Activated CD4-positive, alpha-beta T cell treated with anti-CD3 and anti-CD28 coated beads, Interleukin-2, amount 50 U/mL, for 16 hours (primary cell): ENCODE data around the gene A2ML1.
"Not testable (repeated sequence)": the region's sequence is repeated elsewhere in the genome, so short reads cannot be mapped to it uniquely, and the experiment has no call there.

Experiments
- DNase-seq: peaks from one replicate; pipeline ENCODE4 v3.0.0-alpha.2; 2020

The A2ML1 gene

GRCh38 chr12:8911606-8912268, 89.3 kb downstream of the A2ML1 start:
- DNase-seq, result no peak

GRCh38 chr12:8912914-8913313, 90.5 kb downstream of the A2ML1 start:
- peak; percentile 6 for DNase-seq

GRCh38 chr12:8913702-8914032, 91.2 kb downstream of the A2ML1 start:
- no peak for DNase-seq

- peak; percentile 66 for DNase-seq
Measured at GRCh38 chr12:8914033-8914715, 91.8 kb downstream of the A2ML1 start, which contains the start of gene PHC1. Gene PHC1 (plus strand): TSS chr12:8914509. CDS start chr12:8917678, 3,169 bp downstream.

GRCh38 chr12:8914716-8915526, 92.5 kb downstream of the A2ML1 start:
- peak; percentile 42 for DNase-seq

DNA sequence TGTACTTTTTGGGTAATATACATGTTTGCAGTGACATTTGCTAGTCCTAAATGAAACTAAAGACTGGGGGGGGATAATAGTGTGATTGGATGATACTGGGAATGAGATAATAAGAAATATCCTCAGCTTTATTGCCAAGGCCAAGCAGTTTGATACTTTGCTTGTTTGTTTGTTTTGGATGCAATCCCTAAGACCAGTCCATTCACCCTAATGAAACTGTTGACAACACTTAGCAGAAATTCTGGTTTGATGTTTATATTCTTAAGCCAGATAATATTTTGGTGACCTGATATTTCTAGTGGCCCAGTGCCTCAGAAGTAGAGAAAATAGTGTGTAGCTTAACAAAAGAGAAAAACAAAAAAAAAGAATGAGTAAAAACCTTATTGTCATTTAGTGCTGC, 93.7 kb downstream of the A2ML1 start:
- DNase-seq, result no peak

GRCh38 chr12:8917031-8917430, 94.6 kb downstream of the A2ML1 start:
- DNase-seq, result no peak

- DNase-seq, result no peak
Measured at GRCh38 chr12:8917751-8918150, 95.3 kb downstream of the A2ML1 start.

DNA sequence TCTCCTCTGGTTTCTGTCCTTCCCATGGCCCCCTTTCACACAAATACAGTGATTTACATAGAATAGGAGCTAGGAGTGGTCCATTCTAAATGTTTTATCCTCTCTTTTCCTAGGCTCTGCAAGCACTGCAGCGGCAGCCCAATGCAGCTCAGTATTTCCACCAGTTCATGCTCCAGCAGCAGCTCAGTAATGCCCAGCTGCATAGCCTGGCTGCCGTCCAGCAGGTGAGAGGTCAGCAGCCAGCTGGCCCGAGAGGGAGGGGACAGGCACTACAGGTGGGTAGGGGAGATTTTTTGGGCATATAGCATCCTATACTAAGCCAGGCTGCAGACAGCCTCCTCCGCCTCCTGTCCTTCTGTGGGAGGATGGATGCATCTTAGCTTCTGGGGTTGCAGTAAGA, 97.2 kb downstream of the A2ML1 start:
- DNase-seq, result not testable (repeated sequence)

GRCh38 chr12:8922544-8922943, 100.1 kb downstream of the A2ML1 start:
- no peak for DNase-seq
